DND-41 (cell line): ENCODE measurements around the gene SLC29A4.

ENCODE experiments used
- CTCF ChIP-seq: IDR thresholded peaks from 2 replicates; pipeline ENCODE4 v1.5.1; 2012; ENCODE audit warnings: borderline replicate concordance, low read length, moderate library complexity, mild to moderate bottlenecking; ENCODE audit not compliant: poor library complexity, severe bottlenecking; ENCODE audit errors: extremely low read depth
- EZH2 ChIP-seq: IDR thresholded peaks from 3 replicates; pipeline ENCODE4 v1.6.1; 2012; ENCODE audit warnings: borderline replicate concordance, low read depth, mild to moderate bottlenecking, moderate library complexity, low read length, inconsistent platforms; ENCODE audit not compliant: severe bottlenecking

GRCh38 chr7:5345171-5345570, 62.4 kb downstream of the SLC29A4 start:
- TF ChIP-seq CTCF (no peak), EZH2 (no peak)
